Breast epithelium (tissue), 4 donors: ENCODE measurements around the gene UBE2K. TPM values are rescaled to one million over a fixed set of nuclear protein-coding genes. Genes with fewer than 3 reads are reported as not detected.
"Not testable (repeated sequence)": the region's sequence is repeated elsewhere in the genome, so short reads cannot be mapped to it uniquely, and the experiment has no call there.

Source experiments
- DNase-seq, 2 donors: peaks; one replicate each; pipeline ENCODE4 v3.0.0-alpha.2; 2019; ENCODE audit warnings: low spot score in 2 of 2
- H3K27ac ChIP-seq, 2 donors: fragments of 200-600 bp; sonication (generic) in 1 of 2; one replicate each; pipeline ENCODE4 v1.5.1; 2016 to 2019; ENCODE audit warnings: mild to moderate bottlenecking in 1 of 2
- H3K27me3 ChIP-seq, 2 donors: fragments of 200-600 bp; sonication (generic) in 1 of 2; one replicate each; pipeline versions ENCODE4 v1.5.1 to v1.6.0; 2017 to 2019; ENCODE audit warnings: control low read depth in 1 of 2, mild to moderate bottlenecking in 1 of 2
- H3K36me3 ChIP-seq: fragments of 200-600 bp; one replicate; pipeline ENCODE4 v1.5.1; 2019
- H3K4me1 ChIP-seq, 2 donors: fragments of 200-600 bp; sonication (generic); one replicate each; pipeline ENCODE4 v1.5.1; 2016 to 2019; ENCODE audit warnings: control low read depth in 1 of 2
- H3K4me3 ChIP-seq, 3 donors: fragments of 200-600 bp; sonication (generic); 1 replicate in 2 of 3; 2 replicates in 1 of 3; pipeline ENCODE4 v1.5.1; 2016 to 2019; ENCODE audit warnings: mild to moderate bottlenecking in 3 of 3, moderate library complexity in 2 of 3
- H3K9me3 ChIP-seq, 2 donors: fragments of 200-600 bp; sonication (generic) in 1 of 2; one replicate each; pipeline ENCODE4 v1.5.1; 2016 to 2019; ENCODE audit warnings: control low read depth in 1 of 2
- CTCF ChIP-seq, 3 donors: fragments of 450-650 bp; IDR thresholded peaks; one replicate each; pipeline ENCODE4 v1.5.1; 2016 to 2017; ENCODE audit warnings: antibody characterized with exemption in 3 of 3, mild to moderate bottlenecking in 3 of 3, moderate library complexity in 3 of 3
- POLR2A ChIP-seq: fragments of 450-650 bp; IDR thresholded peaks from one replicate; pipeline ENCODE4 v1.6.1; 2016; ENCODE audit warnings: antibody characterized with exemption, mild to moderate bottlenecking, moderate library complexity
- POLR2AphosphoS5 ChIP-seq, 3 donors: sonication (generic); formaldehyde crosslinking; IDR thresholded peaks; one replicate each; pipeline ENCODE4 v1.6.1; 2017; ENCODE audit warnings: antibody characterized with exemption in 3 of 3
- intact Hi-C: fragments of 100-400 bp; cut with DNase I; formaldehyde crosslinking; loops from one replicate; pipeline ENCODE4 v1.15.1; 2023; ENCODE audit warnings: low total_unique reads
- total RNA-seq, 3 donors: library from RNA; depleted of rRNA; stranded (reverse); fragments of >200 nt; gene quantifications; one replicate each; pipeline ENCODE4 v1.1.0, GENCODE V29; 2016

Gene UBE2K
- total RNA-seq, 3 donors from 2014 or later: 28.5 to 31.0 (median 29.9) TPM

GRCh38 chr4:39699687-39700409 is 1.9 kb downstream of the UBE2K start:
- H3K27ac ChIP-seq: peak overlapping the region; percentile 17 to 98
- TF ChIP-seq POLR2AphosphoS5 (IDR thresholded peaks at IDR 0.05): no peak
- TF ChIP-seq CTCF (IDR thresholded peaks at IDR 0.05): no peak
- intact Hi-C loops: loop anchor here (10.0 kb wide), 1 partner anchor 275 kb away; the partner anchor contains the start of gene PDS5A
- peak overlapping the region; percentile 91 to 99 (median 93) for H3K4me3 ChIP-seq
- H3K27me3 ChIP-seq: no peaks in the 10 kb centered on the region
- no peaks in the 10 kb centered on the region for H3K36me3 ChIP-seq
- no peaks in the 10 kb centered on the region for H3K9me3 ChIP-seq
- peaks cover 0 to 12% of the 10 kb centered on the region in 2 donors for H3K4me1 ChIP-seq
- DNase-seq: no peak

GRCh38 chr4:39700554-39700953 is 2.6 kb downstream of the UBE2K start:
- H3K27ac ChIP-seq: peak overlapping the region in 1 of 2 donors; percentile 17
- intact Hi-C loops: no loop called here
- TF ChIP-seq POLR2A: no peak
- no peak for TF ChIP-seq CTCF (IDR thresholded peaks at IDR 0.05)
- no peak for TF ChIP-seq POLR2AphosphoS5 (IDR thresholded peaks at IDR 0.05)
- H3K4me1 ChIP-seq: peaks cover 0 to 12% of the 10 kb centered on the region in 2 donors
- no peaks in the 10 kb centered on the region for H3K27me3 ChIP-seq
- DNase-seq: no peak
- H3K4me3 ChIP-seq: peak overlapping the region in 2 of 3 donors; percentile 91 to 99
- no peaks in the 10 kb centered on the region for H3K36me3 ChIP-seq
- no peaks in the 10 kb centered on the region for H3K9me3 ChIP-seq

GRCh38 chr4:39702716-39703115 is 4.8 kb downstream of the UBE2K start:
- TF ChIP-seq CTCF (IDR thresholded peaks at IDR 0.05): no peak
- TF ChIP-seq POLR2A: no peak
- TF ChIP-seq POLR2AphosphoS5 (IDR thresholded peaks at IDR 0.05): no peak
- no peak for DNase-seq
- intact Hi-C loops: no loop called here
- Histone ChIP-seq H3K4me1 (peaks cover 0 to 12% of the 10 kb centered on the region in 2 donors), H3K9me3 (no peaks in the 10 kb centered on the region), H3K27me3 (no peaks in the 10 kb centered on the region), H3K36me3 (no peaks in the 10 kb centered on the region), H3K4me3 (no peak overlapping the region), H3K27ac (no peak overlapping the region)

GRCh38 chr4:39704789-39705188 is 6.9 kb downstream of the UBE2K start:
- H3K27me3 ChIP-seq, intact Hi-C loops, H3K36me3 ChIP-seq, H3K9me3 ChIP-seq, H3K27ac ChIP-seq, H3K4me3 ChIP-seq, DNase-seq: not testable (repeated sequence)
- peaks cover 0 to 12% of the 10 kb centered on the region in 2 donors for H3K4me1 ChIP-seq

- DNase-seq: peak in 1 of 2 donors; percentile 57
- no peak overlapping the region for H3K27ac ChIP-seq
- intact Hi-C loops: no loop called here
- no peaks in the 10 kb centered on the region for H3K27me3 ChIP-seq
- H3K9me3 ChIP-seq: no peaks in the 10 kb centered on the region
- no peaks in the 10 kb centered on the region for H3K36me3 ChIP-seq
- TF ChIP-seq CTCF (IDR thresholded peaks at IDR 0.05) (no peak), POLR2AphosphoS5 (IDR thresholded peaks at IDR 0.05) (no peak), POLR2A (no peak)
- peaks cover 0 to 2% of the 10 kb centered on the region in 2 donors for H3K4me1 ChIP-seq
- no peak overlapping the region for H3K4me3 ChIP-seq
Observed at GRCh38 chr4:39706334-39706733, 8.4 kb downstream of the UBE2K start.
